T-helper 2 cell treated with Interferon-gamma antibody and Interleukin-4, amounts not matched to agents 5 μg/mL and 100 μg/mL, for 36 hours (primary cell): ENCODE results near the gene P2RY14.
A peak's percentile ranks its signal among the peaks of the same experiment; 100 is the strongest.

Source experiments
- DNase-seq: peaks from one replicate; pipeline ENCODE4 v3.0.0; 2021; ENCODE audit warnings: low spot score
- H3K27ac Mint-ChIP-seq: one replicate; pipeline ENCODE4 v1.8.0; 2021; ENCODE audit warnings: mild to moderate bottlenecking, mixed read lengths
- H3K27me3 Mint-ChIP-seq: one replicate; pipeline ENCODE4 v1.8.0; 2021; ENCODE audit warnings: low read depth, mixed read lengths
- H3K36me3 Mint-ChIP-seq: one replicate; pipeline ENCODE4 v1.8.0; 2021; ENCODE audit warnings: low read depth, mixed read lengths
- H3K4me1 Mint-ChIP-seq: one replicate; pipeline ENCODE4 v1.8.0; 2021; ENCODE audit warnings: low read depth, mixed read lengths
- H3K4me3 Mint-ChIP-seq: one replicate; pipeline ENCODE4 v1.8.0; 2022; ENCODE audit warnings: mild to moderate bottlenecking, moderate library complexity, mixed read lengths
- H3K9me3 Mint-ChIP-seq: one replicate; pipeline ENCODE4 v1.8.0; 2021; ENCODE audit warnings: mixed read lengths

P2RY14 gene

DNA sequence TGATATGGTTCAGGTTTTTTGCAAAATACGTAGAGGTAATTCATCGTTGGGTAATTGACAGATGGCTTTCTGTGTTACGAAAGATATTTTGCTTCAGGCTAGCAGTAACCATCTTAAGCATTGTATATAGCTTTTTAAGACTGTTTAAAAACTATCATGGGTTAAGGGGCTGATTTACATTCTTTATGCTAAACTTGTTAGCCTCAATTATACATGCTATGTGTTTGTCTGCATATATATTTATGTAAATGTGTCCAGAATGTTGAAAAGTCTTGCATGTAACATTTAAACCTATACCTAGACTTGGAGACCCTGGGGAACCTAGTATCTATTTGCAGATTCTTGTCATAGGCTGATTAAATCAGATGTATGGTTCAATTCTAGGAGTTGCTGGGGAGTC, 11.1 kb upstream of the P2RY14 start:
- no peak for DNase-seq
- H3K4me3 Mint-ChIP-seq = no peak overlapping the region
- H3K36me3 Mint-ChIP-seq = no peaks in the 10 kb centered on the region
- H3K27me3 Mint-ChIP-seq = no peaks in the 10 kb centered on the region
- peaks cover 10% of the 10 kb centered on the region for H3K4me1 Mint-ChIP-seq
- H3K27ac Mint-ChIP-seq = no peak overlapping the region
- no peaks in the 10 kb centered on the region for H3K9me3 Mint-ChIP-seq

DNA sequence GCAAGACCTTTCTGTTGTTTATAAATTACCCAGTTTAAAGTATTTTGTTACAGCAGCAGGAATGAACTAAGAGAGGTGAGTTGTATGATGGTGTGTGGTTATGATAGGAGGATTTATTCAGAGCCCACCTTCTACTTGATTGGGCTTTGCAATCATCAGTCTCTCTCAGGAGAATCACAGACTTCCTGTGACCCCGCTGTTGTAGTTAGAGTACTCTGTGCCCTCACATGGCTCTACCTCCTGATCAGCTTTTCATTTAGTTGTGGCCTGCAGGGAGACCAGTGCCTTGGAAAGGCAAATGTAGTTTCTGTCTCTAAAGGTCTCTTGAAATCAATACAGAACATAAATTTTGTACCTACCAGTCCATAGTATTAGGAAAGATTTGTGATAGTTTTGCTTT, 7.6 kb upstream of the P2RY14 start:
- DNase-seq = no peak

DNA sequence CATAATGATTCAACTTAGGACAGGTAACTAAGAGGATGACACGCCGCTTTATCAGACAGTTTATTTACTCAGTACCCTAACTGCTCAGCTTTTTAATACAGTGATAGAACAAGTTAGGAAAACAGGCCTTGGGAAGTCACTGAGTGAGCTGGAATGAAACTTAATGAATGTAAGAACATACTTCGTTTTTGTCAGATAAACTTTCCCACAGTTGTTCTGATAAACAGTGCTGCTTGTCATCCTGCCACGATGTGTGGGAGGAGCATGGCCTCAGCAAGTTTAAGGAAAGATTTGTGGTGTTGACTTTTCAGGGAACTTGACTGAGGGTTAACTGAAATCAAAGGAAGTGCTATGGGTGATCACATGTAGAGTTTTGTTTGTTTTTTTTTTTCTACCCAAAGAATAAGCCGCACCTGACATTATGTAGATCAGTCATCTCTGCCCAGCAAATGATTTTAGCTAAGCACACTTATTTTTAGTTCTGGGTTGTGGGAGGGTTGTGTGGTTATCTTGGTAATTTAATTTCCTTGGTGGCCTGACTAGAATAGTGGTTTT, 5.6 kb upstream of the P2RY14 start:
- peak; percentile 76 for DNase-seq
- H3K27me3 Mint-ChIP-seq = no peaks in the 10 kb centered on the region
- peak overlapping the region; percentile 13 for H3K4me3 Mint-ChIP-seq
- peaks cover 41% of the 10 kb centered on the region for H3K4me1 Mint-ChIP-seq
- no peaks in the 10 kb centered on the region for H3K9me3 Mint-ChIP-seq
- no peaks in the 10 kb centered on the region for H3K36me3 Mint-ChIP-seq
- peak overlapping the region; percentile 50 for H3K27ac Mint-ChIP-seq

More for the DNA sequence above, 7.6 kb upstream of the P2RY14 start:
- Mint-ChIP-seq H3K9me3 (no peaks in the 10 kb centered on the region), H3K27me3 (no peaks in the 10 kb centered on the region), H3K27ac (no peak overlapping the region), H3K4me1 (peaks cover 32% of the 10 kb centered on the region), H3K4me3 (no peak overlapping the region), H3K36me3 (no peaks in the 10 kb centered on the region)

DNA sequence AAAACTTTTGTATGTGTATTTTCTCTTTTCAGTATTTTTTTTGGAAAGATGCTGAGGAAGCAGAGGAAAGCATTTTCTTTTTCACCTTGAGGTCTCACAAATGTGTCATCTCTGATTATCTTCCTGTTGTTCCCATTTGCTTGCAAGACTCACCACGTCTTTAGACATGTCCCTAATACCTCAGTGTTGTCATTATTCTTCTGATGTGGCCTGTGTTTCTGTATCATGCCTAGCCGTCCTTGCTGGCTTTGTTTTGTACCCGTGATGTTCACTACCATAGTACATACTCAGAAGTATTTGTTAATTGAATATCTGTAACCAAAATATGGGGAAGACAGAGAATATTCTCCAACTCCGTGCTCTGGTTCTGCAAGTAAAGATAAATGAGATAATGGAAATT, 5.0 kb upstream of the P2RY14 start:
- peaks cover 47% of the 10 kb centered on the region for H3K4me1 Mint-ChIP-seq
- H3K9me3 Mint-ChIP-seq = no peaks in the 10 kb centered on the region
- H3K27ac Mint-ChIP-seq = peak overlapping the region; percentile 34
- H3K36me3 Mint-ChIP-seq = no peaks in the 10 kb centered on the region
- DNase-seq = no peak
- H3K4me3 Mint-ChIP-seq = peak overlapping the region; percentile 24
- no peaks in the 10 kb centered on the region for H3K27me3 Mint-ChIP-seq

DNA sequence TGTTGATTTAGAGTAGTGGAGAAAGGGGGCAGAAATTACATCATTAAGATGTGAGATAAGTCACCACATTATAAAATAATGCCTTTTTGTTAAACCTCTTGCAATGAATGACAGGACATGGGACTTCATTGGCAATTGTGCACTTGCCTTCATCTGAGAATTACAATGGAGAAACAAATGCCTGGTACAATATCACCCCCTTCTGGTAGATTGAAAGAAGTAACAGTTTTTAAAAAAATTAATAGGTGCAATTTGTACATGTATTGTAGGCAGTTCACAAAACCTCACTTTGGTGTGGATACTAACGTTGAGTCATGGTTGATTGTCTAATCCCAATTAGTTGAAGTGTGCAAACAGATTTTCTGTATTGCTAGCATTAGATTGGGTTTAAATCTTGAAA, 4.6 kb upstream of the P2RY14 start:
- Mint-ChIP-seq H3K27me3 (no peaks in the 10 kb centered on the region), H3K27ac (peak overlapping the region; percentile 34), H3K4me3 (peak overlapping the region; percentile 24), H3K4me1 (peaks cover 52% of the 10 kb centered on the region), H3K9me3 (no peaks in the 10 kb centered on the region), H3K36me3 (no peaks in the 10 kb centered on the region)
- no peak for DNase-seq

DNA sequence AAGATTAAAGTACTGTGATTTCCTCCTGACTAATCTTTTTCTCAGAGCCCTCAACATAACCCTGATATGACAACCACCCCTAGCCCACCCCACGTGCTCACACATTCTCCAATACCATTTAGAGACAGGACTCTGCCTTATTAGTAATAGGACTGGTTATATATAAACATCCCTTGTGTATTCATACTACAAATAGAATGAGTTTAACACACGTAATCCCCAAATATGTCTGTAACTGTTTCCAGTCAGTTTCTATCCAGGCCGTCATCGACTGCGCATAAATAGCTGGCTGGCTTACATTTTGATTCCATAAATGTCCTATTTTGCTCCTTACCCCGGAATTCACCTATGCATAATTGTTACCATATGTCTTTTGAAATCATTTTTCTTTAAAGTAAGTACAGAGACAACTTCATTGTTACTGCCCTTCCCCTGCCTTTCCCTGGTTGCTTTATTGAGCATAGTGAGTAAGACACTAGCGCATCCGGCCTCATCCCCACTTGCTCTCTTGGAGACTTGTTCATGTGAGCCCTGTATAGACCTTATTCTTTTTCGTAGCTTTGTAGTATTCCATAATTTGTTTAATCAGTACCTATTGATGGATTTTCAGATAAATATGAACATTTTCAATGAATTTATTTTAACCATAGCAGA, 3.5 kb upstream of the P2RY14 start:
- DNase-seq = no peak
- Mint-ChIP-seq H3K27me3 (no peaks in the 10 kb centered on the region), H3K27ac (no peak overlapping the region), H3K4me3 (no peak overlapping the region), H3K36me3 (no peaks in the 10 kb centered on the region), H3K9me3 (no peaks in the 10 kb centered on the region), H3K4me1 (peaks cover 53% of the 10 kb centered on the region)

DNA sequence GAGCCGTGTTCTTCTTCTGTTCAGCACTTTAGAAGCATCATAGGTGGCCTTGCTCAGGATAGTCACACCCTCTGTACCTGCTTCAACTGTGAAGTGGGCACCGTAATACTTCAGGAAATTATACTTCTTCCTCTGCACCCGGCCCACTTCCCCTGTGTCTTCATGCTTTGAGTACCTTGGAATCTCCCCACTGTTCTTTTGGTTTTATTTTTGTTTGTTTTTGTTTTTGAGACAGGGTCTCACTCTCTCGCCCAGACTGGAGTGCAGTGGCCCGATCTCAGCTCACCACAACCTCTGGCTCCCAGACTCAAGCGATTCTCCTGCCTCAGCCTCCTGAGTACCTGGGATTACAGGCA, 1.7 kb downstream of the P2RY14 start:
- Mint-ChIP-seq H3K27ac (peak overlapping the region; percentile 65), H3K4me3 (peak overlapping the region; percentile 60), H3K36me3 (no peaks in the 10 kb centered on the region), H3K4me1 (peaks cover 63% of the 10 kb centered on the region), H3K9me3 (no peaks in the 10 kb centered on the region), H3K27me3 (no peaks in the 10 kb centered on the region)
- DNase-seq = no peak

DNA sequence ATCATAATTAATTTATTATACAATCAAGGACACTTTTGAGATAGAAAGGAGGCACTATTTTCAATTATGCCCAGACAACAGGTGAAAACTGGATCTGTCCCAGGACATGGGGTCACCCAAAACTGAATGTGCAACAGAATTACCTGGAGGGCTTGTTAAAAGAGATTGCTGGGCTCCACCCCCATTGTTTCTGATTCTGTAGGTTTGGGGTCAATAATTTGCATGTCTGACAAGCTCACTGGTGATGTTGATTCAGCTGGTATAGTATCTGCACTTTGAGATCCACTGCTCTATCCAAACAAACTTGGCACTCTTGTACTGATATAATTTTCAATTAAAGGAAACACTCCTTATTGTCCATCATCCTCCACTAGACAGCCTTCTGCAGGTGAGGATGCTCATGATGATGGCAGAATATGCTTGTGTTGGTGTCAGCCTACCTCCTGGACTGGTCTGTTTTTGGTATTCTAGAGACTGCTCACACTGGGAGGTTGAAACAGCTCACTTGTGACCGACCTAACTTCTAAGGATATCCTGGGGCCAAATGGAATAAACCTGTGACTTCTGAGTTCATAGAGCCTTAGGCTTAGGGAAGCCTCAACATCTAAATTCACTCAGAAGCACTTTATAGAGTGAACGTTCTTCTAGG, 2.2 kb downstream of the P2RY14 start:
- no peaks in the 10 kb centered on the region for H3K27me3 Mint-ChIP-seq
- no peaks in the 10 kb centered on the region for H3K36me3 Mint-ChIP-seq
- H3K27ac Mint-ChIP-seq = peak overlapping the region; percentile 65
- H3K9me3 Mint-ChIP-seq = no peaks in the 10 kb centered on the region
- peak overlapping the region; percentile 60 for H3K4me3 Mint-ChIP-seq
- peaks cover 65% of the 10 kb centered on the region for H3K4me1 Mint-ChIP-seq
- no peak for DNase-seq

DNA sequence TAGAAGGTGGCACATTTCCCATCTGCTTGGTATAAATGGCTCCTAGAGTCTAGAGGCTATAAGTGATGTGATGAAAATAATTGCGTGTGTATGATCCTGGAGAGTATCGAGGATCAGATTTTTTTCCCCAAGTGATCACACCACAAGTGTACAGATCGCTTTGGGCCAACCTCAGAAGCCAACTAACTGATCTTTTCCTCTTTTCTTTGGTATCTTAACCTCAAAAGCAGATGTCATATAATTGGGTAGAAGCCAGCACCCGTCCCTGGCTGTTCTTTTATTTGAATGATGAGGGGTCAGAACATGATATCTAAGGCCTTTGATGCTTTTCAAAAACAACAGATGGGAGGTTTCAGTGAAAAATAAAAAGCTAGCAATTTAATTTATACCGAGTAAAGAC, 3.3 kb downstream of the P2RY14 start:
- no peak overlapping the region for H3K27ac Mint-ChIP-seq
- peak overlapping the region; percentile 6 for H3K4me3 Mint-ChIP-seq
- H3K4me1 Mint-ChIP-seq = peaks cover 68% of the 10 kb centered on the region

DNA sequence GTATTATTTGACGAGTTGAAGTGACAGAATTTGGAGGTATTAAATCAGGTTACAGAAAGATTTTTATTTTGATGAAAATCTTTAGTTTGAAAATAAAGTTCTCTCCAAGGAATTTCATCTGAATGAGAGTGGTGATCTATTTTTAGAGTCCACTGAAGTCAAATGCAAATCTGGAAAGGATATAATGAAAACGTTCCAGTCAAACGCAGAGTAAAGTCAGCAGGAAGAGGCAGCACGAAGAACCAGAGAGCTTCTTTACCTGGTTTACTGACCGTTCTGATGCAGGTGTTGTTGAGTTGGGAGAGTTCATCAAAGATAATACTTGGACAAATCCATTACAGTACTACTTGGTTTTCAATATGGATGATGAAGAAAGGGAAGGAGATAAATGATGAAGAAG, 8.7 kb downstream of the P2RY14 start:
- no peak for DNase-seq
- no peaks in the 10 kb centered on the region for H3K9me3 Mint-ChIP-seq
- peaks cover 55% of the 10 kb centered on the region for H3K4me1 Mint-ChIP-seq
- no peak overlapping the region for H3K27ac Mint-ChIP-seq
- no peak overlapping the region for H3K4me3 Mint-ChIP-seq
- H3K36me3 Mint-ChIP-seq = peaks cover 1% of the 10 kb centered on the region
- no peaks in the 10 kb centered on the region for H3K27me3 Mint-ChIP-seq

More for the DNA sequence above, 3.3 kb downstream of the P2RY14 start:
- H3K9me3 Mint-ChIP-seq = no peaks in the 10 kb centered on the region
- no peaks in the 10 kb centered on the region for H3K27me3 Mint-ChIP-seq
- no peaks in the 10 kb centered on the region for H3K36me3 Mint-ChIP-seq
- no peak for DNase-seq

DNA sequence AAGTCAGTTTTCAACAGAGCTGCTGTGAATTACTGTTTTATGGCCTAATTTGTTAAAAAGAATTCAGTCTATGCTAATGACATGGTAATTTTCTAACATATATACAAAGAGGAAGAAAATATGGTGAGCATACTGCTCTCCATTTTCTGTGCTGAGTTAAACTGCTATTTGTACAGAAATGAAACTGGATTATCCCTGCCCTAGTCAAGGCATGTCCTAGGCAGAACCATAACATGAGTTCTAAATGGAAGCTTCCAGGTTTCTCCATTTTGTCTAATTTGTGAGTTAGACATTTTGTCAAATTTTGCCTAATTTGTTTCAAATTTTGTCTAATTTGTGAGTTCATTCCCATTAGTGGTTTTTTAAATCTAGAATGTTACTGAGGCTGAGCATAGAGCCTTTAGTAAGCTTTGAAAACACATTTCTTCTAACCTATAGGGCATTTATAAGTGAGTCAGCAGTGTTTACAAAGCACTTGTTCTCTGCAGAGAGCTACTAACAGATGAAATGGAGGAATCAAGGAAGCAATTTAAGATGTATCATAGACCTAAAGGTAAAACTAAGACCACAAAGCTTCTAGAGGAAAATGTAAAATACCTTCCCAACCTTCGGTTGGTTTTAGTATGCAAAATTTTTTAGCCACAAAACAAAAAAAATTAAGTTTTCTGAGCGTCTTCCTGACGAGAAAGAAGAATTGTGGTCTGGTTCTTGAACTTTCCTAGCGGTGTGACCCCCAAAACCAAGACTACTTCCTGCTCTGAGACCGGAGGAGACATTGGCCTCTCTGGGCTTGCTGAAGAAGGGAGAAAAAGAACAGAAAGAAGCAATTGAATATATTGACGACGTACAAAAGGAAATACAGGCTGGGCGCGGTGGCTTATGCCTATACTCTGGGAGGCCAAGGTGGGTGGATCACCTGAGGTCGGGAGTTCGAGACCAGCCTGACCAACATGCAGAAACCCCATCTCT, 9.8 kb downstream of the P2RY14 start:
- peaks cover 47% of the 10 kb centered on the region for H3K4me1 Mint-ChIP-seq
- peak overlapping the region; percentile 66 for H3K4me3 Mint-ChIP-seq
- peak; percentile 61 for DNase-seq
- no peaks in the 10 kb centered on the region for H3K9me3 Mint-ChIP-seq
- H3K27ac Mint-ChIP-seq = peak overlapping the region; percentile 91
- H3K27me3 Mint-ChIP-seq = no peaks in the 10 kb centered on the region
- H3K36me3 Mint-ChIP-seq = peaks cover 1% of the 10 kb centered on the region

DNA sequence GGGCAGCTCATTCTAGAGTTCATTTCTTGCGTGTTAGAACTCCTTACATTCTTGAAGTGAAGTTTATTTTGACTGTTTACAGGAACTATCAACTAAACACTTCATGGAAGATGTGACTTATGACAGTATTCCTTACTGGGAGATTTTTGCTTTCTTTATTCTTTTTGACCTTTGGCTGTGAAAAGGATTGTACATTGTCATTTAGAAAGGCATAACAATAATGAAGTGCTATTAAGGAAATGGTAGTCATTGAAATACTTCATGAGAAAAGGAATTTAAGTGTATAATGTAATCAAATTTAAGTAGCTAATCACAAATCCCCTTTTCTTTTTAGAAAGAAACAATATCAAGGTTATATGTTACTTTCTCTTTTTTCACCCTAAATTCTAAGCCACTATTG, 11.3 kb downstream of the P2RY14 start:
- peaks cover 1% of the 10 kb centered on the region for H3K36me3 Mint-ChIP-seq
- H3K4me3 Mint-ChIP-seq = no peak overlapping the region
- H3K9me3 Mint-ChIP-seq = no peaks in the 10 kb centered on the region
- peaks cover 40% of the 10 kb centered on the region for H3K4me1 Mint-ChIP-seq
- H3K27ac Mint-ChIP-seq = no peak overlapping the region
- DNase-seq = no peak
- H3K27me3 Mint-ChIP-seq = no peaks in the 10 kb centered on the region

DNA sequence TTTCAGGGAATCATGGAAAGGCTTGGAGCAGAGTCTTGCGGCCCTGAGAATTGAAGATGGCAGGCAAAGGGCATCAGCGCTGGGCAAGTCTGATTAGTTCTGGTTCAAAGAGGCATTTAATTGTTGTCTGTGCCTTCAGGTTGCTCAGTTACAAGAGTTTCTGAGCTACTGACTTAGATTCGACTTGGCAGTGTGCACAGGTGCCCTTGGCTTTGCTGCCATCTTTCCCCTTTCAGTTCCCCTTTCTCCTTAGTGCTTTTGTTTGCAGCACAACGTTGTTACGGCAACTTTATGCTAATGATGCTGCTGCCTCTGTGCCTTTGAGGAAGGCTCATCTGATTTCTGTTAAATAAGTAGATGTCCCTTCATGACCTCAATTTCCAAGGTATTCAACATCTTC, 12.5 kb downstream of the P2RY14 start:
- H3K36me3 Mint-ChIP-seq = peaks cover 1% of the 10 kb centered on the region
- no peak for DNase-seq
- peaks cover 31% of the 10 kb centered on the region for H3K4me1 Mint-ChIP-seq
- no peaks in the 10 kb centered on the region for H3K27me3 Mint-ChIP-seq
- no peak overlapping the region for H3K4me3 Mint-ChIP-seq
- no peak overlapping the region for H3K27ac Mint-ChIP-seq
- no peaks in the 10 kb centered on the region for H3K9me3 Mint-ChIP-seq

DNA sequence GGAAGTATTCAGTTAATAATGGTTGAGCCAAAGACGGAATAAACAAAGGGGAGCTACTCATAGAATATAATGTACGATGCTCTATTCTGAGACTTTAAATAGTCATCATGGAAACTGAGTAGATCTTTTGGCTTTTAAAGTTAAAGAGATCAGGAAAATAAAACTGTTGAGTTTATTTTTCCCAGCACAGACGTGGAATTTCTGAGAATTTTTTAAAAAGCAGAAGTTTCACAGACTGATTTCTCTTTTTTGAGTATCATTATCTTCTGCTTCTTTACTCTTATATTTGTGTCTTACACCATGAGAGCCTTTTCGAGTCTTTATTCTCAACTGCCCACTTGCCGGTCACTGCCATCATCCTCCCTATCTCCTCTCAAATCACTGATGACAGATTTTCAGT, 13.2 kb downstream of the P2RY14 start:
- Mint-ChIP-seq H3K4me3 (no peak overlapping the region), H3K27me3 (peaks cover under 1% of the 10 kb centered on the region), H3K9me3 (no peaks in the 10 kb centered on the region), H3K36me3 (peaks cover 1% of the 10 kb centered on the region), H3K27ac (no peak overlapping the region), H3K4me1 (peaks cover 30% of the 10 kb centered on the region)
- no peak for DNase-seq
